A549 (cell line): Measurements from ENCODE around the gene WDFY2.
"Not testable (repeated sequence)": the region's sequence is repeated elsewhere in the genome, so short reads cannot be mapped to it uniquely, and the experiment has no call there.

ENCODE experiments used
- CEBPB ChIP-seq, 2 experiments: fragments of >200 bp in 1 of 2; sonication (Bioruptor Twin) in 1 of 2; formaldehyde crosslinking in 1 of 2; IDR thresholded peaks; 2 replicates each; pipeline ENCODE4 v1.6.1; 2012 to 2016
- CTCF ChIP-seq: fragments of >200 bp; sonication (Bioruptor Twin); formaldehyde crosslinking; IDR thresholded peaks from 3 replicates; pipeline ENCODE4 v1.5.1; 2016
- ESRRA ChIP-seq: fragments of 150-350 bp; IDR thresholded peaks from 2 replicates; pipeline ENCODE4 v1.6.1; 2014; ENCODE audit warnings: mild to moderate bottlenecking, low read length, borderline replicate concordance
- NPAS2 ChIP-seq: fragments of 250-450 bp; sonication (Bioruptor Pico); IDR thresholded peaks from 2 replicates; pipeline ENCODE4 v1.8.0; 2022; ENCODE audit warnings: mild to moderate bottlenecking, moderate library complexity, borderline replicate concordance
- POLR2A ChIP-seq: IDR thresholded peaks from 2 replicates; pipeline ENCODE4 v1.6.1; 2012; ENCODE audit warnings: mild to moderate bottlenecking, low read length
- SMC3 ChIP-seq: fragments of >200 bp; sonication (Bioruptor Twin); formaldehyde crosslinking; IDR thresholded peaks from 3 replicates; pipeline ENCODE4 v1.6.1; 2018; ENCODE audit warnings: inconsistent platforms

DNA sequence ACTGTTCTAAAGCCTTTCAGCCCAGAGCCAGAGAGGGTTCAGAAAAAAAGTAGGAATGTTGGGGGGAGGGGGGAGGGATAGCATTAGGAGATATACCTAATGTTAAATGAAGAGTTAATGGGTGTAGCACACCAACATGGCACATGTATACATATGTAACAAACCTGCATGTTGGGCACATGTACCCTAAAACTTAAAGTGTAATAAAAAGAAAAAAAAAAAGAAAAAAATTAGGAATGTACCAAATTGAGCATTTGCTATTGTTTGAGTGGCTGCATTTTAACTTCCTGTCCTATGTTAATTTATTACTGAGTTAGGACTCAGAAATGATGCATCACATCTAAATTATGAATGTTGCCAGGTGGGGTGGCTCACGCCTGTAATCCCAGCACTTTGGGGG lies 7.7 kb downstream of the WDFY2 start:
- not testable (repeated sequence) for TF ChIP-seq CTCF; POLR2A; NPAS2 (CRISPR knock-in tag); SMC3; ESRRA; CEBPB (IDR thresholded peaks at IDR 0.05)
